ENCODE measurements around the gene AUP1. TPM values are rescaled to one million over a fixed set of nuclear protein-coding genes. Genes with fewer than 3 reads are reported as not detected.
A peak's percentile ranks its signal among the peaks of the same experiment; 100 is the strongest.

AUP1 gene
- total and polyA plus RNA-seq, 2 experiments from 2014 or later = 98.7 to 105 TPM

DNA sequence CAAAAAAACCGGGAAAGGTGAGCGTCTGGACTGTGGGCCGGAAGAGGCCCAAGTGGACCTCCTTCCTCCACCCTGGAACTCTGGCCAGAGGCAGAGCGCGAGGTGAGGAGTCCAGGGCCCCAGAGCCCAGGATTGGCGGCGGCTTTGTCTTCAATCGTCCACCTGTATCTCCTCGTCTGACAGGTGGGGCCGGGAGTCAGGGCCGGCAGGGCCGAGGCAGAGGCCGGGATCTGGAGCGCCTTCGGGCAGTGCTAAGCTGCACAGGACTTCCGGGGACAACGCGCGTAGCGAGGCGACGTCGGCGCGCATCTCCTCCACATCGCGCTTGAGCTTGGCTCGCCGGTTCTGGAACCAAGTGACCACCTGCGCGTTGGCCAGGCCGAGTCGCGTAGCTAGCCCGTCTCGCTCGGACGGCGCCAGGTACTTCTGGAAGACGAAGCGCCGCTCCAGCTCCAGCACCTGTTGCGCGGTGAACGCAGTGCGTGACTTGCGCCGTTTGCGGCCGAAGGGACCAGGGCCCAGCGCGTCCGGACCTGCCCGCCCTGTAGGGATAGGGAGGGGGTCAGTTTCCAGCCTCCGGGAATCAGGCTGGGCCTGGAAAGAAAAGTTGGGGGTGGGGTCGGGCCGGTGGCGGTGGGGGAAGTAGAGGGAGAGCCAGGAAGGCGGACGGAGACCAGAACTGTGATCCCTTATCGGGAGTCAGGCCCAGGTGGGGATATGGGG, 31.6 kb downstream of the AUP1 start:
- H3K4me1 ChIP-seq (ENCODE audit: insufficient read depth) = peaks cover 42% of the 10 kb centered on the region
- TF ChIP-seq, protein P1, sequence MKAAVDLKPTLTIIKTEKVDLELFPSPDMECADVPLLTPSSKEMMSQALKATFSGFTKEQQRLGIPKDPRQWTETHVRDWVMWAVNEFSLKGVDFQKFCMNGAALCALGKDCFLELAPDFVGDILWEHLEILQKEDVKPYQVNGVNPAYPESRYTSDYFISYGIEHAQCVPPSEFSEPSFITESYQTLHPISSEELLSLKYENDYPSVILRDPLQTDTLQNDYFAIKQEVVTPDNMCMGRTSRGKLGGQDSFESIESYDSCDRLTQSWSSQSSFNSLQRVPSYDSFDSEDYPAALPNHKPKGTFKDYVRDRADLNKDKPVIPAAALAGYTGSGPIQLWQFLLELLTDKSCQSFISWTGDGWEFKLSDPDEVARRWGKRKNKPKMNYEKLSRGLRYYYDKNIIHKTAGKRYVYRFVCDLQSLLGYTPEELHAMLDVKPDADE (IDR thresholded peaks at IDR 0.05) = no peak
- peak; percentile 36; the same call in 1 of the 2 replicates for TF ChIP-seq POLR2AphosphoS5 (IDR thresholded peaks at IDR 0.05; ENCODE audit: low read depth)
- TF ChIP-seq, protein P2, sequence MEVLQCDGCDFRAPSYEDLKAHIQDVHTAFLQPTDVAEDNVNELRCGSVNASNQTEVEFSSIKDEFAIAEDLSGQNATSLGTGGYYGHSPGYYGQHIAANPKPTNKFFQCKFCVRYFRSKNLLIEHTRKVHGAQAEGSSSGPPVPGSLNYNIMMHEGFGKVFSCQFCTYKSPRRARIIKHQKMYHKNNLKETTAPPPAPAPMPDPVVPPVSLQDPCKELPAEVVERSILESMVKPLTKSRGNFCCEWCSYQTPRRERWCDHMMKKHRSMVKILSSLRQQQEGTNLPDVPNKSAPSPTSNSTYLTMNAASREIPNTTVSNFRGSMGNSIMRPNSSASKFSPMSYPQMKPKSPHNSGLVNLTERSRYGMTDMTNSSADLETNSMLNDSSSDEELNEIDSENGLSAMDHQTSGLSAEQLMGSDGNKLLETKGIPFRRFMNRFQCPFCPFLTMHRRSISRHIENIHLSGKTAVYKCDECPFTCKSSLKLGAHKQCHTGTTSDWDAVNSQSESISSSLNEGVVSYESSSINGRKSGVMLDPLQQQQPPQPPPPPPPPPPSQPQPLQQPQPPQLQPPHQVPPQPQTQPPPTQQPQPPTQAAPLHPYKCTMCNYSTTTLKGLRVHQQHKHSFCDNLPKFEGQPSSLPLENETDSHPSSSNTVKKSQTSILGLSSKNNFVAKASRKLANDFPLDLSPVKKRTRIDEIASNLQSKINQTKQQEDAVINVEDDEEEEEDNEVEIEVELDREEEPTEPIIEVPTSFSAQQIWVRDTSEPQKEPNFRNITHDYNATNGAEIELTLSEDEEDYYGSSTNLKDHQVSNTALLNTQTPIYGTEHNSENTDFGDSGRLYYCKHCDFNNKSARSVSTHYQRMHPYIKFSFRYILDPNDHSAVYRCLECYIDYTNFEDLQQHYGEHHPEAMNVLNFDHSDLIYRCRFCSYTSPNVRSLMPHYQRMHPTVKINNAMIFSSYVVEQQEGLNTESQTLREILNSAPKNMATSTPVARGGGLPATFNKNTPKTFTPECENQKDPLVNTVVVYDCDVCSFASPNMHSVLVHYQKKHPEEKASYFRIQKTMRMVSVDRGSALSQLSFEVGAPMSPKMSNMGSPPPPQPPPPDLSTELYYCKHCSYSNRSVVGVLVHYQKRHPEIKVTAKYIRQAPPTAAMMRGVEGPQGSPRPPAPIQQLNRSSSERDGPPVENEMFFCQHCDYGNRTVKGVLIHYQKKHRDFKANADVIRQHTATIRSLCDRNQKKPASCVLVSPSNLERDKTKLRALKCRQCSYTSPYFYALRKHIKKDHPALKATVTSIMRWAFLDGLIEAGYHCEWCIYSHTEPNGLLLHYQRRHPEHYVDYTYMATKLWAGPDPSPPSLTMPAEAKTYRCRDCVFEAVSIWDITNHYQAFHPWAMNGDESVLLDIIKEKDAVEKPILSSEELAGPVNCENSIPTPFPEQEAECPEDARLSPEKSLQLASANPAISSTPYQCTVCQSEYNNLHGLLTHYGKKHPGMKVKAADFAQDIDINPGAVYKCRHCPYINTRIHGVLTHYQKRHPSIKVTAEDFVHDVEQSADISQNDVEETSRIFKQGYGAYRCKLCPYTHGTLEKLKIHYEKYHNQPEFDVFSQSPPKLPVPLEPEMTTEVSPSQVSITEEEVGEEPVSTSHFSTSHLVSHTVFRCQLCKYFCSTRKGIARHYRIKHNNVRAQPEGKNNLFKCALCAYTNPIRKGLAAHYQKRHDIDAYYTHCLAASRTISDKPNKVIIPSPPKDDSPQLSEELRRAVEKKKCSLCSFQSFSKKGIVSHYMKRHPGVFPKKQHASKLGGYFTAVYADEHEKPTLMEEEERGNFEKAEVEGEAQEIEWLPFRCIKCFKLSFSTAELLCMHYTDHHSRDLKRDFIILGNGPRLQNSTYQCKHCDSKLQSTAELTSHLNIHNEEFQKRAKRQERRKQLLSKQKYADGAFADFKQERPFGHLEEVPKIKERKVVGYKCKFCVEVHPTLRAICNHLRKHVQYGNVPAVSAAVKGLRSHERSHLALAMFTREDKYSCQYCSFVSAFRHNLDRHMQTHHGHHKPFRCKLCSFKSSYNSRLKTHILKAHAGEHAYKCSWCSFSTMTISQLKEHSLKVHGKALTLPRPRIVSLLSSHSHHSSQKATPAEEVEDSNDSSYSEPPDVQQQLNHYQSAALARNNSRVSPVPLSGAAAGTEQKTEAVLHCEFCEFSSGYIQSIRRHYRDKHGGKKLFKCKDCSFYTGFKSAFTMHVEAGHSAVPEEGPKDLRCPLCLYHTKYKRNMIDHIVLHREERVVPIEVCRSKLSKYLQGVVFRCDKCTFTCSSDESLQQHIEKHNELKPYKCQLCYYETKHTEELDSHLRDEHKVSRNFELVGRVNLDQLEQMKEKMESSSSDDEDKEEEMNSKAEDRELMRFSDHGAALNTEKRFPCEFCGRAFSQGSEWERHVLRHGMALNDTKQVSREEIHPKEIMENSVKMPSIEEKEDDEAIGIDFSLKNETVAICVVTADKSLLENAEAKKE (CRISPR knock-in tag; IDR thresholded peaks at IDR 0.05) = no peak
- no peak for TF ChIP-seq ZNF331 (CRISPR knock-in tag; IDR thresholded peaks at IDR 0.05; ENCODE audit: low read depth)
- no peak for TF ChIP-seq JUNB (IDR thresholded peaks at IDR 0.05; ENCODE audit: unreplicated experiment)
- no peak for TF ChIP-seq ZNF114 (CRISPR knock-in tag; IDR thresholded peaks at IDR 0.05)
- peak; percentile 73 for TF ChIP-seq EZH2 (IDR thresholded peaks at IDR 0.05; ENCODE audit: low read depth, unreplicated experiment)
- peak; percentile 71 for TF ChIP-seq EZH2phosphoT487 (IDR thresholded peaks at IDR 0.05; ENCODE audit: unreplicated experiment)
- TF ChIP-seq, protein P3, sequence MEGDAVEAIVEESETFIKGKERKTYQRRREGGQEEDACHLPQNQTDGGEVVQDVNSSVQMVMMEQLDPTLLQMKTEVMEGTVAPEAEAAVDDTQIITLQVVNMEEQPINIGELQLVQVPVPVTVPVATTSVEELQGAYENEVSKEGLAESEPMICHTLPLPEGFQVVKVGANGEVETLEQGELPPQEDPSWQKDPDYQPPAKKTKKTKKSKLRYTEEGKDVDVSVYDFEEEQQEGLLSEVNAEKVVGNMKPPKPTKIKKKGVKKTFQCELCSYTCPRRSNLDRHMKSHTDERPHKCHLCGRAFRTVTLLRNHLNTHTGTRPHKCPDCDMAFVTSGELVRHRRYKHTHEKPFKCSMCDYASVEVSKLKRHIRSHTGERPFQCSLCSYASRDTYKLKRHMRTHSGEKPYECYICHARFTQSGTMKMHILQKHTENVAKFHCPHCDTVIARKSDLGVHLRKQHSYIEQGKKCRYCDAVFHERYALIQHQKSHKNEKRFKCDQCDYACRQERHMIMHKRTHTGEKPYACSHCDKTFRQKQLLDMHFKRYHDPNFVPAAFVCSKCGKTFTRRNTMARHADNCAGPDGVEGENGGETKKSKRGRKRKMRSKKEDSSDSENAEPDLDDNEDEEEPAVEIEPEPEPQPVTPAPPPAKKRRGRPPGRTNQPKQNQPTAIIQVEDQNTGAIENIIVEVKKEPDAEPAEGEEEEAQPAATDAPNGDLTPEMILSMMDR (conservative IDR thresholded peaks at IDR 0.05; ENCODE audit: low read depth in 2 of 2) = no peak
- TF ChIP-seq NANOG (IDR thresholded peaks at IDR 0.05; ENCODE audit: borderline replicate concordance) = no peak
- no peak for TF ChIP-seq CREB1 (CRISPR knock-in tag; IDR thresholded peaks at IDR 0.05; ENCODE audit: low read depth)
- TF ChIP-seq, protein P4, sequence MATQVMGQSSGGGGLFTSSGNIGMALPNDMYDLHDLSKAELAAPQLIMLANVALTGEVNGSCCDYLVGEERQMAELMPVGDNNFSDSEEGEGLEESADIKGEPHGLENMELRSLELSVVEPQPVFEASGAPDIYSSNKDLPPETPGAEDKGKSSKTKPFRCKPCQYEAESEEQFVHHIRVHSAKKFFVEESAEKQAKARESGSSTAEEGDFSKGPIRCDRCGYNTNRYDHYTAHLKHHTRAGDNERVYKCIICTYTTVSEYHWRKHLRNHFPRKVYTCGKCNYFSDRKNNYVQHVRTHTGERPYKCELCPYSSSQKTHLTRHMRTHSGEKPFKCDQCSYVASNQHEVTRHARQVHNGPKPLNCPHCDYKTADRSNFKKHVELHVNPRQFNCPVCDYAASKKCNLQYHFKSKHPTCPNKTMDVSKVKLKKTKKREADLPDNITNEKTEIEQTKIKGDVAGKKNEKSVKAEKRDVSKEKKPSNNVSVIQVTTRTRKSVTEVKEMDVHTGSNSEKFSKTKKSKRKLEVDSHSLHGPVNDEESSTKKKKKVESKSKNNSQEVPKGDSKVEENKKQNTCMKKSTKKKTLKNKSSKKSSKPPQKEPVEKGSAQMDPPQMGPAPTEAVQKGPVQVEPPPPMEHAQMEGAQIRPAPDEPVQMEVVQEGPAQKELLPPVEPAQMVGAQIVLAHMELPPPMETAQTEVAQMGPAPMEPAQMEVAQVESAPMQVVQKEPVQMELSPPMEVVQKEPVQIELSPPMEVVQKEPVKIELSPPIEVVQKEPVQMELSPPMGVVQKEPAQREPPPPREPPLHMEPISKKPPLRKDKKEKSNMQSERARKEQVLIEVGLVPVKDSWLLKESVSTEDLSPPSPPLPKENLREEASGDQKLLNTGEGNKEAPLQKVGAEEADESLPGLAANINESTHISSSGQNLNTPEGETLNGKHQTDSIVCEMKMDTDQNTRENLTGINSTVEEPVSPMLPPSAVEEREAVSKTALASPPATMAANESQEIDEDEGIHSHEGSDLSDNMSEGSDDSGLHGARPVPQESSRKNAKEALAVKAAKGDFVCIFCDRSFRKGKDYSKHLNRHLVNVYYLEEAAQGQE (IDR thresholded peaks at IDR 0.05; ENCODE audit: unreplicated experiment) = no peak
- H3K4me2 ChIP-seq = peak overlapping the region; percentile 95
- no peaks in the 10 kb centered on the region for H3K36me3 ChIP-seq (ENCODE audit: insufficient read depth)
- no peaks in the 10 kb centered on the region for H3K79me2 ChIP-seq (replicated peaks; ENCODE audit: insufficient read depth)
- H3K4me1 Mint-ChIP-seq = peaks cover 42% of the 10 kb centered on the region
- peak overlapping the region; percentile 77 for H3K4me3 Mint-ChIP-seq
- H3K9me3 Mint-ChIP-seq = no peaks in the 10 kb centered on the region
- H3K4me3 ChIP-seq = peak overlapping the region; percentile 69
- no peak overlapping the region for H3K27ac Mint-ChIP-seq
- H2AFZ ChIP-seq = peak overlapping the region; percentile 98
- peaks cover 8% of the 10 kb centered on the region; the same call in 1 of the 2 replicates for H4K20me1 ChIP-seq (replicated peaks; ENCODE audit: insufficient read depth)
- peaks cover 90% of the 10 kb centered on the region for H3K27me3 ChIP-seq (ENCODE audit: insufficient read depth)
- H3F3A ChIP-seq (replicated peaks; ENCODE audit: low read depth) = peaks cover 39% of the 10 kb centered on the region
- no peak overlapping the region for H3K27ac ChIP-seq (ENCODE audit: low read depth)
- H3K36me3 Mint-ChIP-seq (ENCODE audit: low read depth) = peaks cover 13% of the 10 kb centered on the region
- ATAC-seq (peak; percentile 23), DNase-seq (ENCODE audit: low spot score) (peak; percentile 72)
- no peaks in the 10 kb centered on the region for H3K9me2 ChIP-seq (ENCODE audit: insufficient read depth)
- H3K27me3 Mint-ChIP-seq (ENCODE audit: insufficient read depth, low read depth, poor library complexity) = peaks cover 79% of the 10 kb centered on the region
